Measurements from ENCODE around the gene ST3GAL5.
"Not testable (repeated sequence)": the region's sequence is repeated elsewhere in the genome, so short reads cannot be mapped to it uniquely, and the experiment has no call there.

Gene ST3GAL5

GRCh38 chr2:85909005-85909404 is 20.2 kb upstream of the ST3GAL5 start:
- no peak for DNase-seq
- TF ChIP-seq GATA1 (IDR thresholded peaks at IDR 0.05; ENCODE audit: low read depth, low read length) (no peak), POLR2A (IDR thresholded peaks at IDR 0.05; ENCODE audit: low read length) (no peak)

- TF ChIP-seq POLR2A (IDR thresholded peaks at IDR 0.05; ENCODE audit: low read length) (no peak), GATA1 (IDR thresholded peaks at IDR 0.05; ENCODE audit: low read depth, low read length) (no peak)
- DNase-seq: no peak
These were observed 19.7 kb upstream of the ST3GAL5 start for GRCh38 chr2:85908506-85908905.

GRCh38 chr2:85907671-85908157 is 18.9 kb upstream of the ST3GAL5 start:
- TF ChIP-seq GATA1 (IDR thresholded peaks at IDR 0.05; ENCODE audit: low read depth, low read length) (no peak), POLR2A (IDR thresholded peaks at IDR 0.05; ENCODE audit: low read length) (no peak)
- no peak for DNase-seq

- DNase-seq: no peak
- no peak for TF ChIP-seq GATA1 (IDR thresholded peaks at IDR 0.05; ENCODE audit: low read depth, low read length)
- TF ChIP-seq POLR2A (IDR thresholded peaks at IDR 0.05; ENCODE audit: low read length): no peak
These were observed 18.0 kb upstream of the ST3GAL5 start for GRCh38 chr2:85906748-85907147.

- TF ChIP-seq GATA1 (IDR thresholded peaks at IDR 0.05; ENCODE audit: low read depth, low read length) (no peak), POLR2A (IDR thresholded peaks at IDR 0.05; ENCODE audit: low read length) (no peak)
- no peak for DNase-seq
These were observed 17.1 kb upstream of the ST3GAL5 start for GRCh38 chr2:85905891-85906290.

GRCh38 chr2:85905187-85905666 is 16.4 kb upstream of the ST3GAL5 start:
- no peak for DNase-seq
- TF ChIP-seq GATA1 (IDR thresholded peaks at IDR 0.05; ENCODE audit: low read depth, low read length): no peak
- TF ChIP-seq POLR2A (IDR thresholded peaks at IDR 0.05; ENCODE audit: low read length): no peak

GRCh38 chr2:85903849-85904248 is 15.1 kb upstream of the ST3GAL5 start:
- no peak for DNase-seq

GRCh38 chr2:85902496-85902895 is 13.7 kb upstream of the ST3GAL5 start:
- TF ChIP-seq GATA1 (IDR thresholded peaks at IDR 0.05; ENCODE audit: low read depth, low read length) (no peak), POLR2A (IDR thresholded peaks at IDR 0.05; ENCODE audit: low read length) (no peak)
- no peak for DNase-seq

More at GRCh38 chr2:85903849-85904248, 15.1 kb upstream of the ST3GAL5 start:
- TF ChIP-seq POLR2A (IDR thresholded peaks at IDR 0.05; ENCODE audit: low read length): no peak
- no peak for TF ChIP-seq GATA1 (IDR thresholded peaks at IDR 0.05; ENCODE audit: low read depth, low read length)

GRCh38 chr2:85901155-85901554 is 12.4 kb upstream of the ST3GAL5 start:
- TF ChIP-seq GATA1 (IDR thresholded peaks at IDR 0.05; ENCODE audit: low read depth, low read length) (no peak), POLR2A (IDR thresholded peaks at IDR 0.05; ENCODE audit: low read length) (no peak)
- no peak for DNase-seq

- DNase-seq: no peak
- TF ChIP-seq GATA1 (IDR thresholded peaks at IDR 0.05; ENCODE audit: low read depth, low read length) (no peak), POLR2A (IDR thresholded peaks at IDR 0.05; ENCODE audit: low read length) (no peak)
These were observed 11.6 kb upstream of the ST3GAL5 start for GRCh38 chr2:85900366-85900765.

GRCh38 chr2:85899849-85900248 is 11.1 kb upstream of the ST3GAL5 start:
- no peak for DNase-seq
- no peak for TF ChIP-seq GATA1 (IDR thresholded peaks at IDR 0.05; ENCODE audit: low read depth, low read length)
- TF ChIP-seq POLR2A (IDR thresholded peaks at IDR 0.05; ENCODE audit: low read length): no peak

- TF ChIP-seq GATA1 (IDR thresholded peaks at IDR 0.05; ENCODE audit: low read depth, low read length) (no peak), POLR2A (IDR thresholded peaks at IDR 0.05; ENCODE audit: low read length) (no peak)
- DNase-seq: no peak
These were observed 10.5 kb upstream of the ST3GAL5 start for GRCh38 chr2:85899284-85899683.

- no peak for DNase-seq
- TF ChIP-seq POLR2A (IDR thresholded peaks at IDR 0.05; ENCODE audit: low read length): no peak
These were observed 10.1 kb upstream of the ST3GAL5 start for GRCh38 chr2:85898881-85899280.

- DNase-seq: not testable (repeated sequence)
These were observed 5.9 kb upstream of the ST3GAL5 start for GRCh38 chr2:85894554-85895278.

All from erythroblast (primary cell).